ENCODE measurements around the gene TTN.

TTN gene

DNA sequence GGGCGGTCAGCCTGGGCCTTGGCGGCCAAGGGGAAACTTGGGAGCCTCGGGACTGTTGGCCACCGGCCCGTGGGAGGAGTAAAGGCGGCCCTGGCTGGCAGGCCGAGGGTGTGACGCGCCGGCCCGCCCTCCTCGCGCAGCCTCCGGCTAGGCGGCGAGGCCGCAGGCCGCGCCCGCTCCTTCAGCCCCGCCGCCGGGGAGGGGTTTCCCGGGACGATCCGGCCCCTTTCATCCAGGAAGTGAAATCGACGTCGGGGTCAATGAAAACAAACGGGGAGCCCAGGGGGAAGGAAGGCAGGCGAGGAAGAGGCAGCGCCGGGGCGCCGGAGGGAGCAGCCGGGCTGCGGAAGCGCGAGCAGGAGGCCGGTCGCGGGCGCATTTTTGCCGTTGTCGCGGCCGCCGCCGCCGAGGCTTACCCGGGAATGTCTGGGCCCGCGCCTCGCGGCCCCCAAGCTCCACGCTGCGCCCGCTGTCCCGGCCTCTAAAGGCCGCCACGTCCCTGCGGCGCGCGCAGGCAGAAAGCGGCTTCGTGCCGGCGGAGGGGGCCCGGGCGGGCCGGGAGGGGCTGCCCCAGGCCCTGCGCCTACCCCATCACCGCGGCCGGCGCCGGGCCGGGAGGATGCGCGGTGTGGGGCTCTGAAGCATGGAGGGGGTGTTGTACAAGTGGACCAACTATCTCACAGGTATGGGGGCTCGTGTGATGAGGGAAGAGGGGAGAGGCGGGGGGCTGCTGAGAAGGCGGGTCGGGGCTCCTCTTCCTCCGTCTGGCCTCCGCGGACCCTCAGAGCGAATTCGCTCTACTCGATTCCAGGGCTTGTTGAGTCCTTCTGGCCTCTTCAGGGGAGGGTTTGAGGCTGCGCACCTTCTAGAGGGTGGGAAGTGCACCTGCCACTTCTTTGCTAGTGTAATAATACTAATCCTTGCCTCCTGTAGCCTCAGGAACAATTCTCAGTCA is 326.7 kb downstream of the TTN start, which contains the start of gene PLEKHA3:
Gene PLEKHA3, plus strand, starts transcription at position 231 of the 955 bp plus-strand sequence. Its CDS starts 413 bp downstream, at position 644.
- DNase-seq = peak; percentile 90

DNA sequence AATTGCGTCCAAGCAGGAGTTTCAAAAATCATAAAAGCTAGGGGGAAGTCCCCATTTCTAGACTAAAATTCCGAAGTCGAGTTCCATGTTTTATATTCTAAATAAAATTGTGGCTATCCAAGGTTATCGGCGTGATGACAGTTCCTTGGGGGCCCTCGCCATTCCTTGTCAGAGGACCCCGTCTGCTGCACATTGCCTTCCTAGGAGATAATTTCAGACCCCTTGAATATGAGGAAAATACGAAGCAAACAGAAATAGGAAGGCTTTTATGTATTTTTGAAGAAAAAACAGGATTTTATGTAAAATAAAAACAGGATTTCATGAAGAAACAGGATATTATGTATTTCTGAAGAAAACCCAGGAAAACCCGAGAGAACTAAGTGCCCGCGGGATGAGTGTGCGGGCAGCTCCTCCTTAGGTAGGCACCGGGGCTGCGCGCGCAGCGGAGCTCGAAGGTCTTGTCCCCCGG is 327.4 kb downstream of the TTN start:
- peak; percentile 64 for DNase-seq

DNA sequence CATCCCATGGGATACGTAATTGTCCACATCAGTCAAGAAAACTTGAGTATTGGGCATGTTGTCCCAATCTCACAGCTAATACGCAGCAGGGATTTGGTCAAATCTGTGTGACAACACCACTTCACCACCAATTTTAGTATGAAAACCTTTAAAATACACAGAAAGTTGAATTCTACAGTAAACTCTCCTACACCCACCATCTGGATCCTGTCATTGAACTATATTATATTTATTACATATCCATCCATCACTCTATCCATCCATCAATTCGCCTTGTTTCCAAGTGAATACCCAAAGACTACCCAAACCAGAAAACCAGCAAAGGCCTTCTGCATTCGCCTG is 328.0 kb downstream of the TTN start:
- DNase-seq = no peak

DNA sequence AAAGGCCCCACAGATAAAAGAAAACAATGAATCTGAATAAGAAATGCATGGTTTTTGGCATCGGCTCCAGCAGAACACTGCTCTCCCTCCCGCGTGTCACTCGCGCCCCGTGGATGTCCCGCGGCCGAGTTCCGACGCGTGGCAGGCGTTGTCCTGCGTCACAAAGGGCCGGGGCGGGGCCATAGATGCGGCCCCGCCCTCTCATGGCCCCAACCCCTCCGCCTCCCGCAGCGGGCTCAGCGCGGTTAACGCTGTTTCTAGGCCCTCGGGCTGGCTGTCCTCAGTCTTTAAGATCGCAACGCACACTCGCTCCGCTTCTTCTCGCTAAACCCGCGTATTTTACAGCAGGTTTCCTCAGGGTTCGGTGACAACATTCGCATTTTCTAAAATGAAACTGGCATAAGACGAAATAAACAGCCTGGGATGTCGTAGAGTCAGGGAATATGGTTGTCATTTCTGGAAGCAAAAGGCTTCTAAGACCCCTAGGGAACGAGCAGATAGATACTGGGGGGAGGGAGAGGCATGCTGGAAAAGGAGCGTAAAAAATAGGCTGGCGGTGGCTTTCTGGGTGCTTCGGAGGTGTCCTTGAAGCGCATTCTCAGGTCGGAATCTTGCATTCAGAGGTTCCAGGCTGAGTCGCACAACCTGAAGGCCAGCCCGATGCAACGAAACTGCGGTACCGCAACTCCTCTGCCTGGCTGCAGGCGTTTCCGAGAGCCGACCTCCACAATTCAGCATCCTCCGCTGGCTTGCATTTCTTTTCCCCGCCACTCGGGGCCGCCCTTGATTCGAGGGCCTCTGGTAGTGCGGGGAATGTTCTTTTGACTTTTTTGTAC is 328.6 kb downstream of the TTN start, which contains the start of gene FKBP7:
Gene FKBP7, minus strand, starts transcription at position 162 of the 836 bp plus-strand sequence. Its CDS starts 101 bp downstream, at position 61.
- peak; percentile 86 for DNase-seq

DNA sequence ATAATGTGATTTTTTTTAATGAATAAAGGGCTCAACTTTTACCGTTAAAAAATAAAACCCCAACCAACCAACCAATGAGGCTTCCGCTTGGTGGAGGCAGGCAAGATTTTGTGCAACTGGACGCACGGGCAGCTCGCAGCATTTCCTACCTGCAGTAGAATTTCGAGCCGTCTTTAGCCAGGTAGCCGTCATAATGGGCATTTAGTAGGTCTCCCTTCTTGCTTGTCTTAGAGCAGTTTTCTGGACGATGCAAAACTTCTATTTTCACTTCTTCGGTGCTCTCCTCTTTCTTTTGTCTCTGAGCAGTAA is 329.1 kb downstream of the TTN start:
- peak; percentile 69 for DNase-seq

DNA sequence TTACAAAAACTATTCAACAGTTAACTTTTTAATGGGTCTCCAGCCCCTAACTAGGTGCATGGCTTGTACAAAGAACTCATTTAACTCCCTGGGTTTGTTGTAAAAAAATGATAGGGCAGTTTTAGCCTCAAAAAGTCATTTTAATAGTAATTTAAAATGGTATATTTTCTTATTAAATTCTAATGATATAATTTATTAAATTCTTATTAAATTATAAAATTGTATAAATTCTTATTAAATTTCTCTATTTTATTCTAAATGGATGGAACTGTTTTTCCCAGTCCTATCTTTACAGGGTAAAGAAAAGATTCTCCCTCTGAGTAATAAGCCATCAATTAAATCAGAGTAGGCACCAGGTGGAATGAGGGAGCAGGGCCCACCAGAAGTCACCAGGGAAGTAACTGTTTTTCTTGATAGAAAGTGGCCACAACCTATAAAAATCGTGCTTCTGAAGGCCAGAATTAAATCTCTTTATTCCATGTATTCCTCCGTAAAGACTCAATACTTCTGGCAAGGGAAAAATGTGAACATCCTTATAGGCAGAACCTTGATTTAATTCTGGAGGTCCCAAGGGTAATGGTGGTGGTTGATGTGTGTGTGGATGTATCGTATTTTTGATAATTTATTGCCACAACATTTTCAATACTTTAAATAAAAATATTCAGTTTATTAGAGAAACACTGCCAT is 329.6 kb downstream of the TTN start:
- peak; percentile 45 for DNase-seq

DNA sequence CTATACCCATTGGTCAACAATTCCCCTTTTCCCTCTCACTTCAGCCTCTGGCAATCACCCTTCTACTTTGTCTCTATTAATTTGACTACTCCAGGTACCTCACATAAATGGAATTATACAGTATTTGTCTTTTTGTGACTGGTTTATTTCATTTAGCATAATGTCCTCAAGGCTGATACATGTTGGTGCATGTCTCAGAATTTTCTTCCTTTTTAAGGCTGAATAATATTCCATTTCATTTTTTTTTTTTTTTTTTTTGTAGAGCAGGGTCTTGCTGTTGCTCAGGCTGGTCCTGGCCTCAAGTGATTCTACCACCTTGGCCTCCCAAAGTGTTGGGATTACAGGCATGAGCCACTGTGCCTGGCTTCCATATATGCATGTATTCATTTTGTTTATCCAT is 330.7 kb downstream of the TTN start:
- no peak for DNase-seq
